Measurements from ENCODE around the gene NF2.
A peak's percentile ranks its signal among the peaks of the same experiment; 100 is the strongest.

The NF2 gene

DNA sequence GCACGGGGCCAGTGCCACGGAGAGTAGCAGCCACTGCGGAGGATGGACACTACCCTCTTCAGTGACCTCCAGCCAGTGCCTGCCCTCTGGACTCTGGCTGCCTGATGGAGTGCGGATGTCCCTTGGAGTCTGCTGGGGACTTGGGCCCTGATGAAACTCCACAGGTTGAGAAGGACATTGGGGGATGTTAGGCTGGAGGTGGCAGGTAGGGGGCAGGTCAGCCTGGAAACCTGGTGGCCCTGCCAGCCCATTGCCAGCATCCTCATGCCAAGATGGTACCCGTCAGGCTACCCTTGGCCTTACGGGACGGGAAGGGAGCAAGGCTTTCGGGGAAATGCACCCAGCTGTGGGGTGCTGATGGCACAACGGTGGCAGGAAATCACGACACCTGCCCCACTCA lies 120.3 kb downstream of the NF2 start:
- H3K4me3 ChIP-seq (ENCODE audit: control insufficient read depth, low read depth, low read length) = no peak overlapping the region
- DNase-seq (ENCODE audit: low read depth) = no peak
- TF ChIP-seq, protein P1, sequence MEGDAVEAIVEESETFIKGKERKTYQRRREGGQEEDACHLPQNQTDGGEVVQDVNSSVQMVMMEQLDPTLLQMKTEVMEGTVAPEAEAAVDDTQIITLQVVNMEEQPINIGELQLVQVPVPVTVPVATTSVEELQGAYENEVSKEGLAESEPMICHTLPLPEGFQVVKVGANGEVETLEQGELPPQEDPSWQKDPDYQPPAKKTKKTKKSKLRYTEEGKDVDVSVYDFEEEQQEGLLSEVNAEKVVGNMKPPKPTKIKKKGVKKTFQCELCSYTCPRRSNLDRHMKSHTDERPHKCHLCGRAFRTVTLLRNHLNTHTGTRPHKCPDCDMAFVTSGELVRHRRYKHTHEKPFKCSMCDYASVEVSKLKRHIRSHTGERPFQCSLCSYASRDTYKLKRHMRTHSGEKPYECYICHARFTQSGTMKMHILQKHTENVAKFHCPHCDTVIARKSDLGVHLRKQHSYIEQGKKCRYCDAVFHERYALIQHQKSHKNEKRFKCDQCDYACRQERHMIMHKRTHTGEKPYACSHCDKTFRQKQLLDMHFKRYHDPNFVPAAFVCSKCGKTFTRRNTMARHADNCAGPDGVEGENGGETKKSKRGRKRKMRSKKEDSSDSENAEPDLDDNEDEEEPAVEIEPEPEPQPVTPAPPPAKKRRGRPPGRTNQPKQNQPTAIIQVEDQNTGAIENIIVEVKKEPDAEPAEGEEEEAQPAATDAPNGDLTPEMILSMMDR (conservative IDR thresholded peaks at IDR 0.05; ENCODE audit: control insufficient read depth, insufficient read depth, low read depth, low read length) = no peak

DNA sequence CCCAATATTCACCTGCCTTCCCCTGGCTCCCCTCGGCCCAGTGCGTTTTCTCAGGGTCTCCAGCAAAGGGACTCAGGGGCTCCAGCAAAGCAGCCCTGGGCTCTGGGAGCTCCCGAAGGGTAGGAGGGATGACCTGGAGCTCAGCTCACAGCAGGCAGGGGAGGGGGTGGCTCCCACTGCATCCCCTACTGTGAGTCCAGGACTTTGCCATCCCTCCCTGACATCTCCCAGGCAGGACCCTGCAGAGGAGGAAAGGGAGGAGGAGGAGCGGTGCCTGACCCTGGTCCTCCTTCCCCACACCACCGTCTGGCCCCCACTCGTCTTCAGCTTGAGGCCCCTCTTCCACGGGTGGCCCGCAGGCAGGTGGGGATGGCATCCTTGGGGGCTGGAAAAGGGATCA lies 121.4 kb downstream of the NF2 start:
- no peak for DNase-seq (ENCODE audit: low read depth)
- H3K4me3 ChIP-seq (ENCODE audit: control insufficient read depth, low read depth, low read length) = no peak overlapping the region
- TF ChIP-seq, protein P1 (conservative IDR thresholded peaks at IDR 0.05; ENCODE audit: control insufficient read depth, insufficient read depth, low read depth, low read length) = no peak

DNA sequence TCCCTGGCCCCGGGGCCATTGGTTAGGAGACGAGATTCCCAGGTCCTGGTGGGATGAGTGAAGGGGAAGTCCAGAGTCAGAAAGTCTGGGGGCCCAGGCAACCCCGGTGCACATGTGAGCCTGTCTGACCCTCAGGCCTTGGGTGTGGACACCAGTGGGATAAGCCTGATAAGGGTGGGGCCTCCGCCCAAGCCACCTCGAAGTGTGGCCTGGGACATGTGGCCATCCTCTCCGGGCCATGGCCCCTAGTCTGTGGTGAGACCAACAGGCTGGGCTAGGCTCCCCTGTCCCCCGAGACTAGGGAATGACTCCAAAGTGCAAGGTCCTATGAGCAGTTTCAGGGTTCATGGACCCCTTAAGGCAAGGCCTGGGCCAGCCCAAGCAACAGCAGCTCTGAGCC lies 122.7 kb downstream of the NF2 start:
- TF ChIP-seq, protein P1 (conservative IDR thresholded peaks at IDR 0.05; ENCODE audit: control insufficient read depth, insufficient read depth, low read depth, low read length) = no peak
- H3K4me3 ChIP-seq (ENCODE audit: control insufficient read depth, low read depth, low read length) = no peak overlapping the region
- no peak for DNase-seq (ENCODE audit: low read depth)

DNA sequence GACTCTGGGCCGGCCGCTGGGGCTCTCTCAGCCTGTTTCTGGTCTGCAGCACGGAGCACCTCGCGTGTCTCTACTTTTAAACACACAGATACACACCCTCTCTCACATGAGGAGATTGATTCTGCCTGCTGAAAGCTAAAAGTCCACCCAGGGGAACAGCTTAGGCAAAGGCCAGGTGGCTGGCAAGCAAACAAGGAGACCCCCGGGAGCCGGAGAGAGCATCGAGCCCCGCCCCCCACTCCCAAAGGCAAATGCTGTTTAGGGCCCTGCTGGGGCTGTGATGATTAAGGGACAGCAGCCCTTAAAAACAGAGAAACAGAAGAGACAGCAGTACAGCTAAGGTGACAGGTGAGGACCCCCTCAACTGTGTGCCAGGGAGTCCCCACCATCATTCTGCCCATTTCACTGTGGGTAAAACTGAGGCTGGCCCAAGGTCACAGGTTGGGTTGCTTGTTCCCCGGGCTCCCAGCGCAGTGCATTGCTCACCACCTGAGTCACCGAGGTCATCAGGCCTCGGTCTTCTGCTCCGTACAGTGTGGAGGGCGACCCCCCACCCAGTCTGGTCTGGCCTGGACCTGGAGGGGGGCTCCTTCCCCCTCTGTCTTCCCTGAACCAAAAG lies 123.2 kb downstream of the NF2 start:
- H3K4me3 ChIP-seq (ENCODE audit: control insufficient read depth, low read depth, low read length) = no peak overlapping the region
- TF ChIP-seq, protein P1 (conservative IDR thresholded peaks at IDR 0.05; ENCODE audit: control insufficient read depth, insufficient read depth, low read depth, low read length) = no peak
- DNase-seq (ENCODE audit: low read depth) = peak; percentile 29

DNA sequence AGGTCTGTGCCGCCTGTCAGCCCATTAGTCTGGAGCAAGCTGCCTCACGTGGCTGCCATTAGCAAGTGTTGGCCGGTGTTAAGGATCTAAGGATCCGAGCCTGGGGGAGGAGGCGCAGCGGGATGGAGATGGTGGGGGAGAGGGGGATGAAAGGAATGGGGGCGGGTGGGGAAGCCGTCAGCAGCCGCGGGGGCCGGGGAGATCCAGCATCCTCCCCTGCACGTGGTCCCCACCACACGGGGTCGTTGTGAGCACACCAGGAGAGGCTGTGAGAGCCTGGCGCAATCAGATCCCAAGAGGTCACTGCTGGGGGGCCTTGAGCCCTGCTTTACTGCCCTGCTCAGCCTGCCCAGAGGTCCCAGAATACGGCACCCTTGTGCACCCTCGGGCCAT lies 123.7 kb downstream of the NF2 start:
- TF ChIP-seq, protein P1 (conservative IDR thresholded peaks at IDR 0.05; ENCODE audit: control insufficient read depth, insufficient read depth, low read depth, low read length) = peak; percentile 44
- DNase-seq (ENCODE audit: low read depth) = peak; percentile 49

DNA sequence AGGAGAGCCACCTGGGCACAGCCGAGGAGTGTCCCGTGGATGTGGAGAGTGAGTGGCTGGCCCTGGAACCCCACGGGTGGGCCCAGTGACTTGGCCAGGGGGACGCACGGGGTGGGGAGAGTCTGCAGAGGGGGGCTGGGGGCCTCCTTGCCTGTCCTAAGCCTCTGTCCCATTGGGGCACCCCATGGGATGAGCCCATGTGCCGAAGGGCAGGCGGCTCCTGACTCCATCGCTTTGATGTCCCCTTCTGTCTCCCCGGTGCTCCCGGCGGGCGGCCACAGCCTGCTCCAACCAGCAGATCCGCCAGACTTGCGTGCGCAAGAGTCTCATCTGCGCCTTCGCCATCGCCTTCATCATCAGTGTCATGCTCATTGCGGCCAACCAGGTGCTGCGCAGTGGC lies 125.7 kb downstream of the NF2 start:
- no peak overlapping the region for H3K4me3 ChIP-seq (ENCODE audit: control insufficient read depth, low read depth, low read length)
- TF ChIP-seq, protein P1 (conservative IDR thresholded peaks at IDR 0.05; ENCODE audit: control insufficient read depth, insufficient read depth, low read depth, low read length) = no peak
- DNase-seq (ENCODE audit: low read depth) = no peak

More for the DNA sequence above, 123.7 kb downstream of the NF2 start:
- no peak overlapping the region for H3K4me3 ChIP-seq (ENCODE audit: control insufficient read depth, low read depth, low read length)
